ENCODE data around the gene SLC13A5.

Gene SLC13A5

GRCh38 chr17:6683081-6683684 lies 30.0 kb downstream of the SLC13A5 start:
- no peak for TF ChIP-seq EZH2phosphoT487 (IDR thresholded peaks at IDR 0.05; ENCODE audit: borderline replicate concordance, low read length)
- no peak for TF ChIP-seq CTCF (IDR thresholded peaks at IDR 0.05; ENCODE audit: low read depth, low read length, poor library complexity, severe bottlenecking)
- Histone ChIP-seq H3K27ac (ENCODE audit: low read depth, low read length) (no peak overlapping the region), H3K27me3 (ENCODE audit: control insufficient read depth, low read length) (peaks cover 9% of the 10 kb centered on the region; the same call in 1 of the 2 replicates), H3K4me3 (ENCODE audit: low read length) (no peak overlapping the region), H4K20me1 (ENCODE audit: control insufficient read depth, insufficient read depth, low read depth, low read length) (no peaks in the 10 kb centered on the region), H3K79me2 (ENCODE audit: control insufficient read depth, low read length) (no peaks in the 10 kb centered on the region), H3K9me2 (replicated peaks; ENCODE audit: control insufficient read depth, low read length) (no peaks in the 10 kb centered on the region), H3K4me1 (ENCODE audit: control insufficient read depth, low read length) (no peaks in the 10 kb centered on the region), H3K9me3 (ENCODE audit: control insufficient read depth, insufficient read depth, low read length) (no peaks in the 10 kb centered on the region), H3K4me2 (ENCODE audit: low read length) (no peak overlapping the region), H3F3A (ENCODE audit: control insufficient read depth, insufficient read depth) (no peaks in the 10 kb centered on the region), H3K36me3 (ENCODE audit: control insufficient read depth, low read length) (no peaks in the 10 kb centered on the region)

- H3K79me2 ChIP-seq (ENCODE audit: control insufficient read depth, low read length), result no peaks in the 10 kb centered on the region
Measured at GRCh38 chr17:6682339-6682738, 30.8 kb downstream of the SLC13A5 start.

GRCh38 chr17:6681671-6682070 lies 31.5 kb downstream of the SLC13A5 start:
- Histone ChIP-seq H3K4me2 (ENCODE audit: low read length) (no peak overlapping the region), H3F3A (ENCODE audit: control insufficient read depth, insufficient read depth) (no peaks in the 10 kb centered on the region)

More at GRCh38 chr17:6682339-6682738, 30.8 kb downstream of the SLC13A5 start:
- Histone ChIP-seq H3K4me3 (ENCODE audit: low read length) (no peak overlapping the region), H3K36me3 (ENCODE audit: control insufficient read depth, low read length) (no peaks in the 10 kb centered on the region), H3K27ac (ENCODE audit: low read depth, low read length) (no peak overlapping the region), H4K20me1 (ENCODE audit: control insufficient read depth, insufficient read depth, low read depth, low read length) (no peaks in the 10 kb centered on the region), H3F3A (ENCODE audit: control insufficient read depth, insufficient read depth) (no peaks in the 10 kb centered on the region), H3K27me3 (ENCODE audit: control insufficient read depth, low read length) (peaks cover 17% of the 10 kb centered on the region), H3K4me1 (ENCODE audit: control insufficient read depth, low read length) (no peaks in the 10 kb centered on the region), H3K9me2 (replicated peaks; ENCODE audit: control insufficient read depth, low read length) (no peaks in the 10 kb centered on the region), H3K9me3 (ENCODE audit: control insufficient read depth, insufficient read depth, low read length) (no peaks in the 10 kb centered on the region), H3K4me2 (ENCODE audit: low read length) (no peak overlapping the region)
- TF ChIP-seq EZH2phosphoT487 (IDR thresholded peaks at IDR 0.05; ENCODE audit: borderline replicate concordance, low read length) (no peak), CTCF (IDR thresholded peaks at IDR 0.05; ENCODE audit: low read depth, low read length, poor library complexity, severe bottlenecking) (no peak)

More at GRCh38 chr17:6681671-6682070, 31.5 kb downstream of the SLC13A5 start:
- H3K27me3 ChIP-seq (ENCODE audit: control insufficient read depth, low read length), result peaks cover 20% of the 10 kb centered on the region
- no peak overlapping the region for H3K27ac ChIP-seq (ENCODE audit: low read depth, low read length)
- H3K4me3 ChIP-seq (ENCODE audit: low read length), result no peak overlapping the region
- H3K9me3 ChIP-seq (ENCODE audit: control insufficient read depth, insufficient read depth, low read length), result no peaks in the 10 kb centered on the region
- H3K9me2 ChIP-seq (replicated peaks; ENCODE audit: control insufficient read depth, low read length), result no peaks in the 10 kb centered on the region
- TF ChIP-seq EZH2phosphoT487 (IDR thresholded peaks at IDR 0.05; ENCODE audit: borderline replicate concordance, low read length), result no peak
- TF ChIP-seq CTCF (IDR thresholded peaks at IDR 0.05; ENCODE audit: low read depth, low read length, poor library complexity, severe bottlenecking), result no peak
- H4K20me1 ChIP-seq (ENCODE audit: control insufficient read depth, insufficient read depth, low read depth, low read length), result no peaks in the 10 kb centered on the region
- H3K4me1 ChIP-seq (ENCODE audit: control insufficient read depth, low read length), result no peaks in the 10 kb centered on the region
- H3K79me2 ChIP-seq (ENCODE audit: control insufficient read depth, low read length), result no peaks in the 10 kb centered on the region
- no peaks in the 10 kb centered on the region for H3K36me3 ChIP-seq (ENCODE audit: control insufficient read depth, low read length)
